GM11168 (cell line): ENCODE data around the gene TCFL5.

ENCODE experiments used
- in situ Hi-C: fragments of 300-500 bp; cut with MboI; formaldehyde crosslinking; loops from one replicate; pipeline ENCODE4 v1.12.0; 2022; ENCODE audit warnings: low sequenced_read_pairs; ENCODE audit not compliant: unreplicated experiment

Gene TCFL5

GRCh38 chr20:62802026-62802712 lies 59.5 kb downstream of the TCFL5 start:
- in situ Hi-C loops, result no loop called here

DNA sequence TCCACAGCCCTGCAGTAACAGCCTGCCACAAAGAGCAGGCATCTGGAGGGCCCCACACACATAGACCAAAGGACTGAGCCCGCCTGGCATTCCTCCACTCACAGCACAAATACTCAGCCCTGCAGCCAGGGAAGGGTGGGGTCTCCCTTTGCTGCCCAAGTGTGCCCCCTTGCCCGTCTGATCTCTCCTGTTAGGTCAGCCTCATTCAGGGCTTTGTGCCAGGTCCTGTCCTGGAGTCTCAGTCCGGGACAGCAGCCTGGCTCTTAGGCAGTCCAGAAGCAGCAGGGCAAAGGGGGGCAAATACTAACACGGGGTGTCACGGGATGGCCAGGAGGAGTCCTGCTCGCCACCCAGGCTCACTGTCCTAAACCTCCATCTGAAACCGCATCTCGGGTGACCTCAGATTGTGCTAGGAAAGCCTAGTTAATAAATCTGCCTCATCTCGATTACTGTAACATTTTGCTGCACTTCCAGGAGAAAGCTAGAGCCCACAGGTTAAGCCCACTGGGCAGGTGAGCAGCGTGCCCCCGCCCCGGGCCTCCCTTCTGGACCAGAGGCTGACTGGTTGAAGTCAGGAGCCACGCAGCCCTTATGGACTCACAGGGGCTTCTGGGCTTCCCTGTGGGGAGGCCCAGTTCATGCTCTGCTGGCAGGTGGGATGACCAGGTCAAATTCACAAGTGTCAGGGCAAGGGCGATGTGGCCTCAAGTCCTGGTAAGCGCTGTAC lies 60.2 kb downstream of the TCFL5 start:
- in situ Hi-C loops, result no loop called here

- in situ Hi-C loops, result no loop called here
Measured at GRCh38 chr20:62800314-62801259, 61.0 kb downstream of the TCFL5 start.

DNA sequence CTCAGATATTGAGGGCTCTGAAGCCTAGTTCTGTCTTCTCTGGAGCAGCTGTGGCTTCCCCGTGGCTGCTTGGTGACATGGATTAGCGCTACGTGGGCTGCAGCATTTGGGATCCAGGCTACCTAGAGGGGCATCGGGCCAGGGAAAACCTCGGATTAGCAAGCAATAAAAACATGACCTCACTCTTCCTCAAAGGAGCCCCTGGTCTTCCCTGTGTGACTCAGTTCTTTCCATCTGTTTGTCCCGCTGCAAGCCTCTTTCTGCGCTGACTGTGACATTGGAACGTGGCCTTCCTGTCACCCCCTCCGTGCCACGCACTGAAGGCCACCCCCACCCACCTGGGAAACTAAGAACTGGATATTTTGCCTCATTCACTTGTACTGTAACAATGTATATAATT lies 61.7 kb downstream of the TCFL5 start:
- in situ Hi-C loops, result no loop called here

DNA sequence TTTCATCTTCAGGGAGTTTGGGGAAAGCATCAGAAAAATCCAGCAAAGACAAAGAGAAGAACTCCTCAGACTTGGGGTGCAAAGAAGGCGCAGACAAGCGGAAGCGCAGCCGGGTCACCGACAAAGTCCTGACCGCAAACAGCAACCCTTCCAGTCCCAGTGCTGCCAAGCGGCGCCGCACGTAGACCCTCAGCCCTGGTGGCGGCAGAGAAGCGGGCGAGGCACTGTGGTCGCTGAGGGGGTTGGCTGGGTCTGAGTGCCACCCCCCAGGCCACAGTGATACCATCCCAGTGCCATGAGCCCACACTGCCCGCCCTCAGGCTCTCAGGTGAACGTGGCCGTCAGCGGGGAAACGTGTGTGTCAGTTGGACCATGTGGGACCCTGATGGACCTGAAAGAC lies 62.2 kb downstream of the TCFL5 start:
- in situ Hi-C loops, result no loop called here

DNA sequence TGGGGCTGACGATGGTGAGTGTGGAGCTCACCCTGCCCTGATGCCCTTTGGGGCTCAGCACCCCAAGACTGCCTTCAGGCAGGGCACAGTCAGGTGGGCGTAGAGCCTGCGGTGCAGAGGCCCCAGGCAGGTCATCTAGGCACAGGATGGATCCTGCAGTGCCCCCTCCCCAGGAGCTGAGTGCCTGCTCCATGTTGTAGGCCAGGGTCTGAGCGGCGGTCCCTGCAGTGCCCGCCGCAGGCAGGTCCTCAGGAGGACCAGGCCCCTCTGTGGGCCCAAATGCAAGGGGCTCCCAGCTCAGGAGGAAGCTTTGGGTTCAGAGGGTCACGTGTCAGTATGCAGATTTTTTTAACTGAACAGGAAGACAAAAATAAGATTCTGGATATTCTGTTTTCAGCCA lies 62.6 kb downstream of the TCFL5 start:
- in situ Hi-C loops, result no loop called here

DNA sequence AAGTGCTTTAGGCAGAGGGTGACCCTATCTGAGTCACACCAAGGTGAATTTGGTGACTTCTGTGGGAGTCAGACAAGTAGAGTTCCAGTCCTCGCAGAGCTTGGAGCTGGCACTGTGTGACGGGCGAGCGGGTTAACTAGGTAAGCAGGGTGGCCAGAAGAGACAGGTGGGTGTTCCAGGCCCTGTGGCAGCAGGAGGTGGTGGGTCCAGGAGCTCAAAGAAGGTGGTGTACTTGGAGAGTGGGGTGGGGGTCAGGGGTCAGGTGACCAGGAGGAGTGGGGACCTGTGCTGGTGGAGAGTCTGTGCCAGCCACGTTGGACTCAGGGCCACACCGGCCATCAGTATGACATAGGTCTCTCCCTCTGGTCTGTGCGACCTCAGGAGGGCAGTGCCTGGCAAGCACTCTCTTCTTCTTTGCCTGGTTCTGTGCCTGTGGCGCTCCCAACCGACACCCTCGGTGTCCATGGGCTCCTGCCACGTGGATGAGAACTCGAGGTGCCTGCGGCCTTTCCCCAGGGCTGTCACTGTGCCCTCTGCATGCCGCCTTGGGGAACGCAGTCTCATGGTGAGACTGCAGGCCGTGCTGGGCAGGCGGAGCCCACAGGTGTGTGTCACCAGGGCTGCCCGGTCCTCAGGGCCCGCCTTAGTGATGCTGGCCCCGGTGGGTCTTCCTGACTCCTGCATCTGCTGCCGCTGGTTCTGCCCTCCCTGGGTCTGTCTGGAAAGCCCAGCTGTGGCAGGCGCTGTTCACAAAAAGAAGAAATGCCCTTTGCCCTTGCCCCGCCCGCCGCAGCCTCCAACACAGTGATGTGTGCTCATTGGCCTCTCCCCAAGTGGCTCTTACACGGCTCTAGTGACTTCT lies 63.7 kb downstream of the TCFL5 start:
- in situ Hi-C loops, result no loop called here

DNA sequence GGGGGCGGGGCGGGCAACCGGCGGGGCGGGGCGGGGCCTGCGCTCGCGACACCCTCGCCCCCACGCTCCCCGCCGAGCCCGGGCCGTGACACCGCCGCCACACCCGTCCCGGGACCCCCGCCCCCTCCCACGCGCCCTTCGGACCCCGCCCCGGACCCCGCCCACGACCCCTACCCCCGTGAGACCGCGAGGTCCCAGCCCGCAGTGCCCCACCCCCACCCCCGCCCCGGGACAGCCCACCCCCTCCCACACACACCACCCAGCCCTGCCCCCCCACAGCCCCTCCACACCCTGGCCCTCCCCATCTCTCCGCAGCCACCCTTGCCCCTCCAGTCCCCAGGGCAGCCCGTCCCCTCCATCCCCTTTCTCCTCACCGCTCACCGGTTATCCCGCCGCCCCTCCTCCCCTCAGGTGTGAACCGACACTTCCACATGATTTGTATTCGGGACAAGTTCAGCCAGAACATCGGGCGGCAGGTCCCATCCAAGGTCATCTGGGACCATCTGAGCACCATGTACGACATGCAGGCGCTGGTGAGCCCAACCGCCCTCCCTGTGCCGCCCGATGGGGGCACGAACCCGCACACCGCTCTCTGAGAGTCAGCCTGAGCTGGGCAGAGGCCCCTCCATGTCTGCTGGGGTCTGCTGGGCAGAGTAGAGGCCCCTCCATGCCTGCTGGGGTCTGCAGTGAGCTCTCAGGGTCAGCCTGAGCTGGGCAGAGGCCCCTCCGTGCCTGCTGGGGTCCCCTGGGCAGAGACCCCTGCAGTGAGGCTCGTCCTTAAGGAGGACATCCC lies 64.7 kb downstream of the TCFL5 start:
- in situ Hi-C loops, result no loop called here

GRCh38 chr20:62795023-62795761 lies 66.4 kb downstream of the TCFL5 start:
- in situ Hi-C loops, result no loop called here

- in situ Hi-C loops, result no loop called here
Measured at GRCh38 chr20:62794007-62794724, 67.5 kb downstream of the TCFL5 start.

DNA sequence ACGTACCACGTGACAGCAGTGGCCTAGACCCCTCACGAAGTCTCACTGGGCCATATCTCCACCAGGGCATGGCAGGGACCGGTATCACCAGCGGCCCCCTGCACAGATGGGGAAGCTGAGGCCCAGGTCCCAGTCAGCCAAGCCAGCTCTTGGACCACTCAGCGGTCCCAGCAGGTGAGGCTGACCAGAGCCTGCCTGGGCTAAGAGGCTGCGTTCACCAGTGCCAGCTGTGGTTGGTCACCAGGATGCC lies 67.9 kb downstream of the TCFL5 start:
- in situ Hi-C loops, result no loop called here

- in situ Hi-C loops, result no loop called here
Measured at GRCh38 chr20:62792940-62793756, 68.5 kb downstream of the TCFL5 start.

- in situ Hi-C loops, result no loop called here
Measured at GRCh38 chr20:62792182-62792939, 69.3 kb downstream of the TCFL5 start.

- in situ Hi-C loops, result no loop called here
Measured at GRCh38 chr20:62791301-62792181, 70.1 kb downstream of the TCFL5 start.
